ENCODE measurements around the gene ZNF503. TPM values are rescaled to one million over a fixed set of nuclear protein-coding genes. Genes with fewer than 3 reads are reported as not detected.
"Not testable (repeated sequence)": the region's sequence is repeated elsewhere in the genome, so short reads cannot be mapped to it uniquely, and the experiment has no call there.

ZNF503 gene
- total RNA-seq, 1 donor from 2014 or later, result 3.7 TPM

GRCh38 chr10:75379817-75380216, 21.7 kb downstream of the ZNF503 start:
- H3K9me3 ChIP-seq (ENCODE audit: control insufficient read depth in 3 of 3, low read length in 3 of 3), result no peaks in the 10 kb centered on the region
- no peak overlapping the region for H3K4me3 ChIP-seq (ENCODE audit: low read length in 3 of 3)
- H3K9ac ChIP-seq (ENCODE audit: low read depth in 1 of 3, low read length in 3 of 3), result no peak overlapping the region
- no peaks in the 10 kb centered on the region for H3K27me3 ChIP-seq (ENCODE audit: control insufficient read depth in 3 of 3, insufficient read depth in 3 of 3, low read length in 3 of 3)
- H3K27ac ChIP-seq (ENCODE audit: low read depth, low read length), result no peak overlapping the region
- H3K4me1 ChIP-seq (ENCODE audit: control insufficient read depth in 3 of 3, insufficient read depth in 3 of 3, low read length in 3 of 3), result no peaks in the 10 kb centered on the region
- H3K36me3 ChIP-seq (ENCODE audit: control insufficient read depth in 3 of 3, insufficient read depth in 3 of 3, low read length in 3 of 3), result no peaks in the 10 kb centered on the region

- H3K27ac ChIP-seq (ENCODE audit: low read depth, low read length), result no peak overlapping the region
- H3K9ac ChIP-seq (ENCODE audit: low read depth in 1 of 3, low read length in 3 of 3), result no peak overlapping the region
- no peaks in the 10 kb centered on the region for H3K4me1 ChIP-seq (ENCODE audit: control insufficient read depth in 3 of 3, insufficient read depth in 3 of 3, low read length in 3 of 3)
- no peak overlapping the region for H3K4me3 ChIP-seq (ENCODE audit: low read length in 3 of 3)
- H3K9me3 ChIP-seq (ENCODE audit: control insufficient read depth in 3 of 3, low read length in 3 of 3), result no peaks in the 10 kb centered on the region
- H3K27me3 ChIP-seq (ENCODE audit: control insufficient read depth in 3 of 3, insufficient read depth in 3 of 3, low read length in 3 of 3), result no peaks in the 10 kb centered on the region
- no peaks in the 10 kb centered on the region for H3K36me3 ChIP-seq (ENCODE audit: control insufficient read depth in 3 of 3, insufficient read depth in 3 of 3, low read length in 3 of 3)
Observed at GRCh38 chr10:75379212-75379724, 22.3 kb downstream of the ZNF503 start.

DNA sequence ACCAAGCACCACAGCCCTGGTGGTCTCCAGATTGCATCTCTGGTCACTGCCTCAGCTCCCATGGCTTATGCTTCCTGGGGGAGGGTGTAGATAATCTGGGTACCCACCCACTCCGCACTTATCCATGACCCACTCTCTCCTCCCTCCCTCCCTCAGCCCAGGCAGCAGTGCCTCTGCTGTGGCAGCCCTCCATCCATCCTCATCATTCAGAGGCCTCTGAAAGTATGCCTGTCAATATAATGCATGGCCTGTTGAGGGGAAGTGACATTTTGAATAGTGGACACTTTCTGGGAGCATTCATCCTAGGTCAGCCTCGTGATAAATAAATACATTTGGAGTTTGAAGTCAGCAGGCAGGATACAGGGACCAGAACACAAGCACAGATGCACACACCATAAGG, 23.2 kb downstream of the ZNF503 start:
- no peak overlapping the region for H3K27ac ChIP-seq (ENCODE audit: low read depth, low read length)

DNA sequence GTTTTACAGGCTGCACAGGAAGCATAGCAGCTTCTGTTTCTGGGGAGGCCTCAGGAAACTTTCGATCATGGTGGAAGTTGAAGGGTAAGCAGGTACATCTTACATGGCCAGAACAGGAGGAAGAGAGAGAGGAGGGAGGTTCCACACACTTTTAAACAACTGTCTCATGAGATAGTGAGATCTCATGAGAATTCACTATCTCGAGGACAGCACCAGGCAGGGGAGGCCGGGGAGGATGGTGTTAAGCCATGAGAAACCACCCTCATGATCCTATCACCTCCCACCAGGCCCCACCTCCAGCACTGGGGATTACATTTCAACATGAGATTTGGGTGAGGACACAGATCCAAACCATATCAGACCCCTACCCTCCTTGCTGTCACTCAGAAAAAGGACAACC, 23.7 kb downstream of the ZNF503 start:
- H3K4me3 ChIP-seq (ENCODE audit: low read length in 3 of 3), result no peak overlapping the region
- H3K9me3 ChIP-seq (ENCODE audit: control insufficient read depth in 3 of 3, low read length in 3 of 3), result no peaks in the 10 kb centered on the region
- H3K27me3 ChIP-seq (ENCODE audit: control insufficient read depth in 3 of 3, insufficient read depth in 3 of 3, low read length in 3 of 3), result no peaks in the 10 kb centered on the region
- no peak overlapping the region for H3K27ac ChIP-seq (ENCODE audit: low read depth, low read length)
- no peaks in the 10 kb centered on the region for H3K4me1 ChIP-seq (ENCODE audit: control insufficient read depth in 3 of 3, insufficient read depth in 3 of 3, low read length in 3 of 3)
- no peaks in the 10 kb centered on the region for H3K36me3 ChIP-seq (ENCODE audit: control insufficient read depth in 3 of 3, insufficient read depth in 3 of 3, low read length in 3 of 3)
- H3K9ac ChIP-seq (ENCODE audit: low read depth in 1 of 3, low read length in 3 of 3), result no peak overlapping the region

More for the DNA sequence above, 23.2 kb downstream of the ZNF503 start:
- no peaks in the 10 kb centered on the region for H3K4me1 ChIP-seq (ENCODE audit: control insufficient read depth in 3 of 3, insufficient read depth in 3 of 3, low read length in 3 of 3)
- no peak overlapping the region for H3K9ac ChIP-seq (ENCODE audit: low read depth in 1 of 3, low read length in 3 of 3)
- no peaks in the 10 kb centered on the region for H3K9me3 ChIP-seq (ENCODE audit: control insufficient read depth in 3 of 3, low read length in 3 of 3)
- no peaks in the 10 kb centered on the region for H3K36me3 ChIP-seq (ENCODE audit: control insufficient read depth in 3 of 3, insufficient read depth in 3 of 3, low read length in 3 of 3)
- H3K27me3 ChIP-seq (ENCODE audit: control insufficient read depth in 3 of 3, insufficient read depth in 3 of 3, low read length in 3 of 3), result no peaks in the 10 kb centered on the region
- no peak overlapping the region for H3K4me3 ChIP-seq (ENCODE audit: low read length in 3 of 3)

DNA sequence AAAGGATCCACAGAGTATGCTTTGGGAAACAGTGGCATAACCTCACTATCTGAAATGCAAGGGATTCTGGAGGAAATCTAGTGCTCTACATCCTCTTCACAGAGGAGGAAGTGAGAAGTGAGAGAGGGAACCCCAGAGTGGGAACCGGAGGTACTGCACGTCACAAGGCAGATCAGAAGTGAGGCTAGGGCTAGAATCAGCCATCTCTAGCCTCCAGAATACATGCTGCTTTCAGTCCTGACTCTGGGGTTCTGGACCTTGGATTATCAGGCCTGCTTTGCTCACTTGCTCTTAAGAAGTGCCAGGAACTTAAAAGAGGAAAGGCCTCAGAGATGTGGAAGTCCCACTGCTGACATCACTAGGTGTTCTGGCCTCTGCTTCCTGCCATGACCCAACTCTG, 25.7 kb downstream of the ZNF503 start:
- H3K4me3 ChIP-seq (ENCODE audit: low read length in 3 of 3), result no peak overlapping the region
- no peaks in the 10 kb centered on the region for H3K9me3 ChIP-seq (ENCODE audit: control insufficient read depth in 3 of 3, low read length in 3 of 3)
- H3K27ac ChIP-seq (ENCODE audit: low read depth, low read length), result no peak overlapping the region
- no peaks in the 10 kb centered on the region for H3K4me1 ChIP-seq (ENCODE audit: control insufficient read depth in 3 of 3, insufficient read depth in 3 of 3, low read length in 3 of 3)
- H3K36me3 ChIP-seq (ENCODE audit: control insufficient read depth in 3 of 3, insufficient read depth in 3 of 3, low read length in 3 of 3), result no peaks in the 10 kb centered on the region
- H3K9ac ChIP-seq (ENCODE audit: low read depth in 1 of 3, low read length in 3 of 3), result no peak overlapping the region
- no peaks in the 10 kb centered on the region for H3K27me3 ChIP-seq (ENCODE audit: control insufficient read depth in 3 of 3, insufficient read depth in 3 of 3, low read length in 3 of 3)

DNA sequence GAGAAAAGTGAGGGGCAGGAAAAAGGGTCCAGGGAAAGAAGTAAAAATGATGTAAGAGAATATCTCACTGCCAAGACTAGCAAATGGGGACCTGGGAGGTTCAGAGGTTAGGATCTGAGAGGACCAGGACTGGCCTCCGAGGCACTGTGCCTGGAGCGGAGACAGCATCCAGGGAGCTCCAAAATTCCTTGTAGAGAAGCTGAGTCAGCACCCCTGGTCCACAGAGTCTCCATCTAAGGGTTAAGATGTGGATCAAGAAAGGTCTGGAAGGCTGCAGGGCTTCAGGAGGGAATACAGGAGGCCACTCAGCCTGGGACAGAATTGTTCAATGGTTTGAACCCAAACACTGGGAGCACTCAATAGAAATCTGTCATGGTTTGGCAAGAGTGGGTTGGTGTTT, 30.6 kb downstream of the ZNF503 start:
- Histone ChIP-seq H3K9me3 (ENCODE audit: control insufficient read depth in 3 of 3, low read length in 3 of 3) (peaks cover 0 to 2% (median 0%) of the 10 kb centered on the region in 3 donors), H3K27me3 (ENCODE audit: control insufficient read depth in 3 of 3, insufficient read depth in 3 of 3, low read length in 3 of 3) (no peaks in the 10 kb centered on the region), H3K9ac (ENCODE audit: low read depth in 1 of 3, low read length in 3 of 3) (no peak overlapping the region), H3K36me3 (ENCODE audit: control insufficient read depth in 3 of 3, insufficient read depth in 3 of 3, low read length in 3 of 3) (no peaks in the 10 kb centered on the region), H3K4me3 (ENCODE audit: low read length in 3 of 3) (no peak overlapping the region), H3K4me1 (ENCODE audit: control insufficient read depth in 3 of 3, insufficient read depth in 3 of 3, low read length in 3 of 3) (no peaks in the 10 kb centered on the region), H3K27ac (ENCODE audit: low read depth, low read length) (no peak overlapping the region)

DNA sequence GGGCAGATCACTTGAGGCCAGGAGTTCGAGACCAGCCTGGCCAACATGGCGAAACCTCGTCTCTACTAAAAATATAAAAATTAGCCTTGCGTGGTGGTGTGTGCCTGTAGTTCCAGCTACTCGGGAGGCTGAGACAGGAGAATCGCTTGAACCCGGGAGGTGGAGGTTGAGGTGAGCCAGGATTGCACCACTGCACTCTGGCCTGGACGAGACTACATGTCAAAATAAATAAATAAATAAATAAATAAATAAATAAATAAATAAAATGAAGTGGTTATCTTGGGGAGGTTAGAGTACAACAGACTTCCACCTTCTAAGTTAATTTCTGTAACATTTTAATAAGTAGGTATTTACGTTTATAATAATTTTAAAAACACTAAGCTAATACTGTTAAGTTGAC, 31.7 kb downstream of the ZNF503 start:
- not testable (repeated sequence) for H3K27ac ChIP-seq (ENCODE audit: low read depth, low read length); H3K36me3 ChIP-seq (ENCODE audit: control insufficient read depth in 3 of 3, insufficient read depth in 3 of 3, low read length in 3 of 3); H3K4me3 ChIP-seq (ENCODE audit: low read length in 3 of 3); H3K27me3 ChIP-seq (ENCODE audit: control insufficient read depth in 3 of 3, insufficient read depth in 3 of 3, low read length in 3 of 3); H3K4me1 ChIP-seq (ENCODE audit: control insufficient read depth in 3 of 3, insufficient read depth in 3 of 3, low read length in 3 of 3); H3K9ac ChIP-seq (ENCODE audit: low read depth in 1 of 3, low read length in 3 of 3); H3K9me3 ChIP-seq (ENCODE audit: control insufficient read depth in 3 of 3, low read length in 3 of 3)

- Histone ChIP-seq H3K27ac (ENCODE audit: low read depth, low read length) (no peak overlapping the region), H3K9ac (ENCODE audit: low read depth in 1 of 3, low read length in 3 of 3) (no peak overlapping the region), H3K4me3 (ENCODE audit: low read length in 3 of 3) (no peak overlapping the region), H3K27me3 (ENCODE audit: control insufficient read depth in 3 of 3, insufficient read depth in 3 of 3, low read length in 3 of 3) (no peaks in the 10 kb centered on the region), H3K36me3 (ENCODE audit: control insufficient read depth in 3 of 3, insufficient read depth in 3 of 3, low read length in 3 of 3) (no peaks in the 10 kb centered on the region), H3K4me1 (ENCODE audit: control insufficient read depth in 3 of 3, insufficient read depth in 3 of 3, low read length in 3 of 3) (no peaks in the 10 kb centered on the region), H3K9me3 (ENCODE audit: control insufficient read depth in 3 of 3, low read length in 3 of 3) (peaks cover 0 to 2% (median 0%) of the 10 kb centered on the region in 3 donors)
Observed at GRCh38 chr10:75367901-75368300, 33.7 kb downstream of the ZNF503 start.

GRCh38 chr10:75367021-75367487, 34.5 kb downstream of the ZNF503 start:
- H3K27ac ChIP-seq (ENCODE audit: low read depth, low read length), result no peak overlapping the region
- no peaks in the 10 kb centered on the region for H3K4me1 ChIP-seq (ENCODE audit: control insufficient read depth in 3 of 3, insufficient read depth in 3 of 3, low read length in 3 of 3)
- H3K27me3 ChIP-seq (ENCODE audit: control insufficient read depth in 3 of 3, insufficient read depth in 3 of 3, low read length in 3 of 3), result no peaks in the 10 kb centered on the region
- no peak overlapping the region for H3K9ac ChIP-seq (ENCODE audit: low read depth in 1 of 3, low read length in 3 of 3)
- peaks cover 0 to 2% (median 0%) of the 10 kb centered on the region in 3 donors for H3K9me3 ChIP-seq (ENCODE audit: control insufficient read depth in 3 of 3, low read length in 3 of 3)
- H3K36me3 ChIP-seq (ENCODE audit: control insufficient read depth in 3 of 3, insufficient read depth in 3 of 3, low read length in 3 of 3), result no peaks in the 10 kb centered on the region
- no peak overlapping the region for H3K4me3 ChIP-seq (ENCODE audit: low read length in 3 of 3)

DNA sequence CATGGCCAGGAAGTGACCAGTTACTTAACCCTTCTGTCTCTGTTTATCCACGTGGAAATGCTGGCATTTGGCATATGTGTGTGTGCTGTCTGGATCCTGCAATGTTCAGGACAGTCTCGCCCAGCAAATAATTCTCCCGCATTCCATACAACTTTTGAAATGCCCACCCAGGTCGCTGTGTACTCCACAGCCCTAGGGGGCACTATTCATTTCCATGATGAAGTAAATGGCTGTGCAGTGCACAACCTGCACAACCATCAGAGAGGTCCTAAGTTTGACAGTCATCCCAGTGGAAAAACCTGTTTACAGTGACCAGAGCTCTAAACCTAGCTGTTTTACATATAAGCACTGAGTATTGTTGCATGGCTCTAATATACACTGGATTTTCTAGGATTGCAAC, 38.1 kb downstream of the ZNF503 start:
- H3K4me3 ChIP-seq (ENCODE audit: low read length in 3 of 3), result no peak overlapping the region
- peaks cover 0 to 14% (median 2%) of the 10 kb centered on the region in 3 donors for H3K4me1 ChIP-seq (ENCODE audit: control insufficient read depth in 3 of 3, insufficient read depth in 3 of 3, low read length in 3 of 3)
- no peak overlapping the region for H3K9ac ChIP-seq (ENCODE audit: low read depth in 1 of 3, low read length in 3 of 3)
- H3K27ac ChIP-seq (ENCODE audit: low read depth, low read length), result no peak overlapping the region
- no peaks in the 10 kb centered on the region for H3K9me3 ChIP-seq (ENCODE audit: control insufficient read depth in 3 of 3, low read length in 3 of 3)
- no peaks in the 10 kb centered on the region for H3K27me3 ChIP-seq (ENCODE audit: control insufficient read depth in 3 of 3, insufficient read depth in 3 of 3, low read length in 3 of 3)
- no peaks in the 10 kb centered on the region for H3K36me3 ChIP-seq (ENCODE audit: control insufficient read depth in 3 of 3, insufficient read depth in 3 of 3, low read length in 3 of 3)

GRCh38 chr10:75359876-75360275, 41.7 kb downstream of the ZNF503 start:
- H3K27ac ChIP-seq (ENCODE audit: low read depth, low read length); H3K27me3 ChIP-seq (ENCODE audit: control insufficient read depth in 3 of 3, insufficient read depth in 3 of 3, low read length in 3 of 3); H3K9ac ChIP-seq (ENCODE audit: low read depth in 1 of 3, low read length in 3 of 3); H3K9me3 ChIP-seq (ENCODE audit: control insufficient read depth in 3 of 3, low read length in 3 of 3); H3K36me3 ChIP-seq (ENCODE audit: control insufficient read depth in 3 of 3, insufficient read depth in 3 of 3, low read length in 3 of 3); H3K4me3 ChIP-seq (ENCODE audit: low read length in 3 of 3): not testable (repeated sequence)
- peaks cover 0 to 15% (median 2%) of the 10 kb centered on the region in 3 donors for H3K4me1 ChIP-seq (ENCODE audit: control insufficient read depth in 3 of 3, insufficient read depth in 3 of 3, low read length in 3 of 3)

All from skeletal muscle tissue (tissue), 4 donors.